Ishikawa (cell line): Measurements from ENCODE around the gene NAT10.

Experiments used
- CEBPB ChIP-seq: IDR thresholded peaks from 2 replicates; pipeline ENCODE4 v1.6.1; 2012
- CREB1 ChIP-seq: IDR thresholded peaks from 2 replicates; pipeline ENCODE4 v1.6.1; 2012; ENCODE audit warnings: low read depth
- EGR1 ChIP-seq: IDR thresholded peaks from 2 replicates; pipeline ENCODE4 v1.6.1; 2012
- EP300 ChIP-seq: IDR thresholded peaks from 2 replicates; pipeline ENCODE4 v1.6.1; 2012; ENCODE audit warnings: borderline replicate concordance
- FOXM1 ChIP-seq: IDR thresholded peaks from 2 replicates; pipeline ENCODE4 v1.6.1; 2012; ENCODE audit warnings: low read depth, borderline replicate concordance
- MAX ChIP-seq: IDR thresholded peaks from 2 replicates; pipeline ENCODE4 v1.6.1; 2012
- NFIC ChIP-seq: IDR thresholded peaks from 2 replicates; pipeline ENCODE4 v1.6.1; 2012
- RAD21 ChIP-seq: IDR thresholded peaks from 2 replicates; pipeline ENCODE4 v1.6.1; 2012; ENCODE audit warnings: low read depth
- REST ChIP-seq: IDR thresholded peaks from 2 replicates; pipeline ENCODE4 v1.6.1; 2012; ENCODE audit warnings: low read depth, mild to moderate bottlenecking
- TAF1 ChIP-seq: IDR thresholded peaks from 2 replicates; pipeline ENCODE4 v1.6.1; 2012; ENCODE audit warnings: low read depth, mild to moderate bottlenecking
- TCF12 ChIP-seq: IDR thresholded peaks from 2 replicates; pipeline ENCODE4 v1.6.1; 2012; ENCODE audit warnings: low read depth
- TEAD4 ChIP-seq: IDR thresholded peaks from 2 replicates; pipeline ENCODE4 v1.6.1; 2012
- USF1 ChIP-seq: IDR thresholded peaks from 2 replicates; pipeline ENCODE4 v1.6.1; 2012
- YY1 ChIP-seq: IDR thresholded peaks from 2 replicates; pipeline ENCODE4 v1.6.1; 2012; ENCODE audit warnings: low read depth
- ZBTB7A ChIP-seq: IDR thresholded peaks from 2 replicates; pipeline ENCODE4 v1.6.1; 2012; ENCODE audit warnings: low read depth

NAT10 gene

GRCh38 chr11:34184505-34185015 lies 79.1 kb downstream of the NAT10 start:
- no peak for TF ChIP-seq NFIC
- TF ChIP-seq TCF12 = no peak
- TF ChIP-seq EGR1 = no peak

- TF ChIP-seq NFIC = no peak
- no peak for TF ChIP-seq RAD21
Measured at GRCh38 chr11:34185926-34186841, 80.8 kb downstream of the NAT10 start.

GRCh38 chr11:34188181-34188580 lies 82.8 kb downstream of the NAT10 start:
- TF ChIP-seq RAD21 (no peak), MAX (no peak), TCF12 (no peak), REST (no peak), FOXM1 (no peak), USF1 (no peak), TEAD4 (no peak), NFIC (no peak), EGR1 (no peak), TAF1 (no peak), ZBTB7A (no peak), CEBPB (no peak)

GRCh38 chr11:34189191-34189590 lies 83.8 kb downstream of the NAT10 start:
- no peak for TF ChIP-seq TCF12
- TF ChIP-seq USF1 = no peak
- no peak for TF ChIP-seq TAF1
- no peak for TF ChIP-seq EGR1
- TF ChIP-seq ZBTB7A = no peak
- TF ChIP-seq CREB1 = no peak
- TF ChIP-seq RAD21 = no peak
- no peak for TF ChIP-seq YY1
- no peak for TF ChIP-seq REST
- TF ChIP-seq MAX = no peak
- TF ChIP-seq TEAD4 = no peak
- TF ChIP-seq FOXM1 = no peak
- TF ChIP-seq CEBPB = no peak
- no peak for TF ChIP-seq EP300
- no peak for TF ChIP-seq NFIC

GRCh38 chr11:34190192-34191139 lies 85.0 kb downstream of the NAT10 start:
- TF ChIP-seq CREB1 (no peak), USF1 (no peak), CEBPB (no peak), TCF12 (no peak), FOXM1 (no peak), ZBTB7A (no peak), YY1 (no peak), MAX (no peak), EP300 (no peak), NFIC (no peak), RAD21 (no peak), EGR1 (no peak), TAF1 (no peak), TEAD4 (no peak), REST (no peak)
